ENCODE results near the gene PSG4. TPM values are rescaled to one million over a fixed set of nuclear protein-coding genes. Genes with fewer than 3 reads are reported as not detected.
"Not testable (repeated sequence)": the region's sequence is repeated elsewhere in the genome, so short reads cannot be mapped to it uniquely, and the experiment has no call there.

Gene PSG4
- total and polyA plus RNA-seq, 2 of the 13 experiments (the other 11 are each of a cell fraction or from before 2014, with no cell fraction given) = not detected

GRCh38 chr19:43201337-43201801 is 4.1 kb downstream of the PSG4 start:
- 11% methylated on average over 3 of the region's 7 CpGs for WGBS (ENCODE audit: low lambda C conversion rate)
- H3K4me1 ChIP-seq (ENCODE audit: insufficient read depth, low read length); H3K27me3 ChIP-seq (ENCODE audit: control insufficient read depth in 1 of 2, insufficient read depth in 2 of 2, low read length in 2 of 2); BruUV-seq (replicated peaks); DNase-seq (ENCODE audit: low spot score); ATAC-seq; in situ Hi-C loops (cut with HindIII; ENCODE audit: extremely low pct_ligation_motif_present, low pct_unique_long_range_greater_than_20kb); H3K4me3 ChIP-seq (replicated peaks in 1 of 3; ENCODE audit: insufficient read depth in 1 of 3, low read depth in 2 of 3, low read length in 3 of 3); H3K9me3 ChIP-seq (ENCODE audit: low read length); H3K79me2 ChIP-seq (ENCODE audit: insufficient read depth, low read length); H3K27ac ChIP-seq (ENCODE audit: extremely low read length, insufficient read depth, low read length); intact Hi-C loops (cut with micrococcal nuclease; ENCODE audit: unreplicated experiment); CTCF ChIA-PET (ENCODE audit: low intra/inter-chr PET ratio, low total read pairs); H3K4me2 ChIP-seq (ENCODE audit: low read depth, low read length); FAIRE-seq; POLR2A ChIA-PET; H4K20me1 ChIP-seq (ENCODE audit: insufficient read depth, low read length); H2AFZ ChIP-seq (ENCODE audit: low read length); H3K9ac ChIP-seq (ENCODE audit: insufficient read depth, low read depth, low read length); H3K36me3 ChIP-seq (replicated peaks in 1 of 2; ENCODE audit: control insufficient read depth in 1 of 2, insufficient read depth in 2 of 2, low read length in 2 of 2): not testable (repeated sequence)

DNA sequence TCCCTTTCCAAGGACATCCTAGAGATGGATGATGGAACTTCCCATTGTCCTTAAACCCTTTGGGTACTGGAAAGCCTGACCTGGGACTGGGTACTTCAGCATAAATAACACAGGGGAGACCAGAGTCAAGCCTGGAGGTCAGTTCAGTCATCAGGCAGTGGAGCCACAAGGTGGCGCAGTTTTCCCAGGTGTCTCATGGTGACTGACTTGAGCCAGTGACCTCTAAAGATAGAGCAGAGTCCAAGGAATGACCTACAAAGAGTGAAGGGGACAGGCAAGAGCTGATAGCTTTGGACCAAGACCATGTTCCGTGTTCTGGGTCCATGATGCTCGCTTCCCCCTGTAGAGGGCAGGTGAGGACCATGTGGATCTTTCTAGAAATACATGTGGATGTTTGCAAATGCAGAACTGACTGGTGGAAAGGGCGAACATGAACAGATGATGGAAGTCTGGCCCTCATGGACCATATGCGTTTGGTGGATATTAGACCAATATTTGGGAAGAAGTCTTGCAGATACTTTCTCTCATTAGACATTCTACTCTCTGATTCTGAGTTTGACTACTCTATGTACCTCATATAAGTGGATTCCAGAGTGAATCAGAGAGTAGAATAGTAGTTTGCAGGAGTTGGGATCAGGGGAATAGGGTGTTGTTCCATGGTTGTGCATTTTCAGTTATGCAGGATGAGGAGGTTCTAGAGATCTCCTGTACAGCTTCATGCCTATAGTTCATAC is 6.6 kb downstream of the PSG4 start:
- intact Hi-C loops (cut with micrococcal nuclease; ENCODE audit: unreplicated experiment) = loop anchor here (10.0 kb wide), 1 partner anchor 94 kb away; no protein-coding TSS in a partner anchor
- in situ Hi-C loops (cut with HindIII; ENCODE audit: extremely low pct_ligation_motif_present, low pct_unique_long_range_greater_than_20kb); H3K9me3 ChIP-seq (ENCODE audit: low read length); H3K4me2 ChIP-seq (ENCODE audit: low read depth, low read length); BruUV-seq (replicated peaks); DNase-seq (ENCODE audit: low spot score); POLR2A ChIA-PET; H3K36me3 ChIP-seq (replicated peaks in 1 of 2; ENCODE audit: control insufficient read depth in 1 of 2, insufficient read depth in 2 of 2, low read length in 2 of 2); FAIRE-seq; ATAC-seq; H4K20me1 ChIP-seq (ENCODE audit: insufficient read depth, low read length); H3K4me3 ChIP-seq (replicated peaks in 1 of 3; ENCODE audit: insufficient read depth in 1 of 3, low read depth in 2 of 3, low read length in 3 of 3); CTCF ChIA-PET (ENCODE audit: low intra/inter-chr PET ratio, low total read pairs); H3K79me2 ChIP-seq (ENCODE audit: insufficient read depth, low read length); H2AFZ ChIP-seq (ENCODE audit: low read length); H3K9ac ChIP-seq (ENCODE audit: insufficient read depth, low read depth, low read length); H3K27me3 ChIP-seq (ENCODE audit: control insufficient read depth in 1 of 2, insufficient read depth in 2 of 2, low read length in 2 of 2); H3K27ac ChIP-seq (ENCODE audit: extremely low read length, insufficient read depth, low read length); H3K4me1 ChIP-seq (ENCODE audit: insufficient read depth, low read length): not testable (repeated sequence)
- WGBS (ENCODE audit: low lambda C conversion rate) = 20% methylated on average over 1 of the region's 5 CpGs

DNA sequence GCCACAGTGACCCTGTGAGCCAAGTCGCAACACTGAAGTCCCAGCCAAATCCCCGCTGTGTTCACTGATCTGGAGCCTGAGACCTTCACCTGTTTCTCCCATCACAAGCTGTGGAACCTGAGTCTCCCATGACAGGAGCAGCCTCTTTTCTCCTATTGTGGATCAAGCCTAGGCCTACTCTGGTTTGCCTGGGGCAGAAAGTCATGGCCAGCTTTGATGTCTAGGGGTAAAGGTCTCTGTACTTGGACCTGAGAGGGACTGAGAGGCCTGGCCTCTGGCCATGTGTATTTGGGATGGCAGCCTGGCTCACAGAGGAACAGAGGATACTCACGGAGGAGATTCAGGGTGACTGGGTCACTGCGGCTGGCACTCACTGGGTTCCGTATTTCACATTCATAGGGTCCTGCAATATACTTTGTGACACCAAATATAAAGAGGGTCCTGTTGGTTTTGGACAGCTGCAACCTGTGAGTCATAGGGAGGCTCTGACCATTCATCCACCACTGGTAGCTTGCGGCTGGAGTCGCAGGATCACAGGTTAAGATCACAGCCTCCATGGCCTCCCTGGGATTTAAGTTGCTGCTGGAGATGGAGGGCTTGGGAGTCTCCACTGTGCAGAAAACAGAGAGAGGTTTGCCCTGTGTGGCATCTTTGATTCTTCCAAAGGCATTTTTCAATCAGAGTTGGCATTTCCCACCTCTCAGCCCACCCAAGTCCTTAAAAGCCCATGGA is 7.6 kb downstream of the PSG4 start:
- H3K9ac ChIP-seq (ENCODE audit: insufficient read depth, low read depth, low read length); FAIRE-seq; H3K4me2 ChIP-seq (ENCODE audit: low read depth, low read length); H3K79me2 ChIP-seq (ENCODE audit: insufficient read depth, low read length); BruUV-seq (replicated peaks); H3K36me3 ChIP-seq (replicated peaks in 1 of 2; ENCODE audit: control insufficient read depth in 1 of 2, insufficient read depth in 2 of 2, low read length in 2 of 2); H4K20me1 ChIP-seq (ENCODE audit: insufficient read depth, low read length); H3K4me3 ChIP-seq (replicated peaks in 1 of 3; ENCODE audit: insufficient read depth in 1 of 3, low read depth in 2 of 3, low read length in 3 of 3); POLR2A ChIA-PET; in situ Hi-C loops (cut with HindIII; ENCODE audit: extremely low pct_ligation_motif_present, low pct_unique_long_range_greater_than_20kb); DNase-seq (ENCODE audit: low spot score); CTCF ChIA-PET (ENCODE audit: low intra/inter-chr PET ratio, low total read pairs); H2AFZ ChIP-seq (ENCODE audit: low read length); H3K9me3 ChIP-seq (ENCODE audit: low read length); H3K4me1 ChIP-seq (ENCODE audit: insufficient read depth, low read length); ATAC-seq; H3K27ac ChIP-seq (ENCODE audit: extremely low read length, insufficient read depth, low read length); H3K27me3 ChIP-seq (ENCODE audit: control insufficient read depth in 1 of 2, insufficient read depth in 2 of 2, low read length in 2 of 2): not testable (repeated sequence)
- intact Hi-C loops (cut with micrococcal nuclease; ENCODE audit: unreplicated experiment) = loop anchor here (10.0 kb wide), 1 partner anchor 93 kb away; no protein-coding TSS in a partner anchor
- WGBS (ENCODE audit: low lambda C conversion rate) = no CpG with 5 or more reads among the region's 7 CpGs

GRCh38 chr19:43194397-43194796 is 11.0 kb downstream of the PSG4 start:
- intact Hi-C loops (cut with micrococcal nuclease; ENCODE audit: unreplicated experiment) = loop anchor here (10.0 kb wide), 1 partner anchor 90 kb away; no protein-coding TSS in a partner anchor
- 5% methylated on average over 7 of the region's 7 CpGs for WGBS (ENCODE audit: low lambda C conversion rate)

More at GRCh38 chr19:43194397-43194796, 11.0 kb downstream of the PSG4 start:
- H3K4me2 ChIP-seq (ENCODE audit: low read depth, low read length); H3K27me3 ChIP-seq (ENCODE audit: control insufficient read depth in 1 of 2, insufficient read depth in 2 of 2, low read length in 2 of 2); H3K27ac ChIP-seq (ENCODE audit: extremely low read length, insufficient read depth, low read length); FAIRE-seq; BruUV-seq (replicated peaks); H3K9me3 ChIP-seq (ENCODE audit: low read length); H4K20me1 ChIP-seq (ENCODE audit: insufficient read depth, low read length); in situ Hi-C loops (cut with HindIII; ENCODE audit: extremely low pct_ligation_motif_present, low pct_unique_long_range_greater_than_20kb); POLR2A ChIA-PET; CTCF ChIA-PET (ENCODE audit: low intra/inter-chr PET ratio, low total read pairs); H2AFZ ChIP-seq (ENCODE audit: low read length); H3K4me1 ChIP-seq (ENCODE audit: insufficient read depth, low read length); H3K9ac ChIP-seq (ENCODE audit: insufficient read depth, low read depth, low read length); ATAC-seq; DNase-seq (ENCODE audit: low spot score); H3K4me3 ChIP-seq (replicated peaks in 1 of 3; ENCODE audit: insufficient read depth in 1 of 3, low read depth in 2 of 3, low read length in 3 of 3); H3K36me3 ChIP-seq (replicated peaks in 1 of 2; ENCODE audit: control insufficient read depth in 1 of 2, insufficient read depth in 2 of 2, low read length in 2 of 2); H3K79me2 ChIP-seq (ENCODE audit: insufficient read depth, low read length): not testable (repeated sequence)
